ENCODE measurements around the gene SNRNP48. TPM values are rescaled to one million over a fixed set of nuclear protein-coding genes. Genes with fewer than 3 reads are reported as not detected.

SNRNP48 gene
- total RNA-seq, 1 donor from 2014 or later: 13.1 TPM

- Histone ChIP-seq H3K4me1 (ENCODE audit: insufficient read depth, low read length) (no peaks in the 10 kb centered on the region), H3K9ac (ENCODE audit: low read length) (no peak overlapping the region), H3K4me3 (ENCODE audit: insufficient read depth, low read depth, low read length) (no peak overlapping the region), H4K20me1 (ENCODE audit: insufficient read depth, low read length) (no peaks in the 10 kb centered on the region), H2AFZ (ENCODE audit: low read depth, low read length) (no peak overlapping the region), H3K79me2 (ENCODE audit: insufficient read depth, low read length) (no peaks in the 10 kb centered on the region), H3K27me3 (ENCODE audit: insufficient read depth, low read length) (no peaks in the 10 kb centered on the region), H3K36me3 (ENCODE audit: insufficient read depth, low read length) (no peaks in the 10 kb centered on the region), H3K4me2 (ENCODE audit: low read length) (no peak overlapping the region), H3K9me3 (ENCODE audit: insufficient read depth, low read depth, low read length) (no peaks in the 10 kb centered on the region), H3K27ac (ENCODE audit: low read depth, low read length) (no peak overlapping the region)
- TF ChIP-seq CTCF (IDR thresholded peaks at IDR 0.05; ENCODE audit: insufficient read depth, low read depth, low read length) (no peak), EZH2 (IDR thresholded peaks at IDR 0.05; ENCODE audit: insufficient read depth, low read length) (no peak)
- Mint-ChIP-seq H3K9me3 (ENCODE audit: unreplicated experiment) (no peaks in the 10 kb centered on the region), H3K36me3 (ENCODE audit: low read depth, unreplicated experiment) (peaks cover 2% of the 10 kb centered on the region), H3K4me1 (ENCODE audit: low read depth, unreplicated experiment) (peaks cover 6% of the 10 kb centered on the region), H3K27me3 (ENCODE audit: low read depth, unreplicated experiment) (peaks cover 5% of the 10 kb centered on the region), H3K4me3 (ENCODE audit: unreplicated experiment) (no peak overlapping the region), H3K27ac (ENCODE audit: unreplicated experiment) (no peak overlapping the region)
- FAIRE-seq (no peak), DNase-seq (ENCODE audit: low read depth) (no peak)
Observed at GRCh38 chr6:7629321-7629720, 39.3 kb downstream of the SNRNP48 start.

GRCh38 chr6:7630792-7631191 lies 40.8 kb downstream of the SNRNP48 start:
- no peak overlapping the region for H3K4me2 ChIP-seq (ENCODE audit: low read length)
- no peak for FAIRE-seq
- no peaks in the 10 kb centered on the region for H3K79me2 ChIP-seq (ENCODE audit: insufficient read depth, low read length)
- H3K9me3 Mint-ChIP-seq (ENCODE audit: unreplicated experiment): peaks cover 3% of the 10 kb centered on the region
- H3K36me3 Mint-ChIP-seq (ENCODE audit: low read depth, unreplicated experiment): peaks cover 2% of the 10 kb centered on the region
- no peaks in the 10 kb centered on the region for H3K4me1 ChIP-seq (ENCODE audit: insufficient read depth, low read length)
- H3K36me3 ChIP-seq (ENCODE audit: insufficient read depth, low read length): no peaks in the 10 kb centered on the region
- H3K4me3 ChIP-seq (ENCODE audit: insufficient read depth, low read depth, low read length): no peak overlapping the region
- no peak overlapping the region for H3K4me3 Mint-ChIP-seq (ENCODE audit: unreplicated experiment)
- no peak for DNase-seq (ENCODE audit: low read depth)
- no peak overlapping the region for H3K27ac ChIP-seq (ENCODE audit: low read depth, low read length)
- H3K27me3 ChIP-seq (ENCODE audit: insufficient read depth, low read length): no peaks in the 10 kb centered on the region
- no peak overlapping the region for H3K27ac Mint-ChIP-seq (ENCODE audit: unreplicated experiment)
- no peak overlapping the region for H3K9ac ChIP-seq (ENCODE audit: low read length)
- H3K9me3 ChIP-seq (ENCODE audit: insufficient read depth, low read depth, low read length): no peaks in the 10 kb centered on the region
- TF ChIP-seq CTCF (IDR thresholded peaks at IDR 0.05; ENCODE audit: insufficient read depth, low read depth, low read length) (no peak), EZH2 (IDR thresholded peaks at IDR 0.05; ENCODE audit: insufficient read depth, low read length) (no peak)
- H2AFZ ChIP-seq (ENCODE audit: low read depth, low read length): no peak overlapping the region
- H4K20me1 ChIP-seq (ENCODE audit: insufficient read depth, low read length): no peaks in the 10 kb centered on the region
- H3K4me1 Mint-ChIP-seq (ENCODE audit: low read depth, unreplicated experiment): peaks cover 3% of the 10 kb centered on the region
- H3K27me3 Mint-ChIP-seq (ENCODE audit: low read depth, unreplicated experiment): peaks cover 5% of the 10 kb centered on the region

GRCh38 chr6:7631466-7631865 lies 41.5 kb downstream of the SNRNP48 start:
- no peak overlapping the region for H3K4me3 ChIP-seq (ENCODE audit: insufficient read depth, low read depth, low read length)
- TF ChIP-seq CTCF (IDR thresholded peaks at IDR 0.05; ENCODE audit: insufficient read depth, low read depth, low read length): no peak
- no peak for TF ChIP-seq EZH2 (IDR thresholded peaks at IDR 0.05; ENCODE audit: insufficient read depth, low read length)
- Mint-ChIP-seq H3K4me3 (ENCODE audit: unreplicated experiment) (no peak overlapping the region), H3K4me1 (ENCODE audit: low read depth, unreplicated experiment) (peaks cover 3% of the 10 kb centered on the region), H3K9me3 (ENCODE audit: unreplicated experiment) (peaks cover 7% of the 10 kb centered on the region), H3K36me3 (ENCODE audit: low read depth, unreplicated experiment) (peaks cover 4% of the 10 kb centered on the region), H3K27me3 (ENCODE audit: low read depth, unreplicated experiment) (peaks cover 5% of the 10 kb centered on the region), H3K27ac (ENCODE audit: unreplicated experiment) (no peak overlapping the region)
- no peak for DNase-seq (ENCODE audit: low read depth)
- H3K4me2 ChIP-seq (ENCODE audit: low read length): no peak overlapping the region
- no peaks in the 10 kb centered on the region for H3K79me2 ChIP-seq (ENCODE audit: insufficient read depth, low read length)
- H3K4me1 ChIP-seq (ENCODE audit: insufficient read depth, low read length): no peaks in the 10 kb centered on the region
- H3K27me3 ChIP-seq (ENCODE audit: insufficient read depth, low read length): no peaks in the 10 kb centered on the region
- H3K9me3 ChIP-seq (ENCODE audit: insufficient read depth, low read depth, low read length): no peaks in the 10 kb centered on the region
- H2AFZ ChIP-seq (ENCODE audit: low read depth, low read length): no peak overlapping the region
- H3K27ac ChIP-seq (ENCODE audit: low read depth, low read length): no peak overlapping the region
- H3K9ac ChIP-seq (ENCODE audit: low read length): no peak overlapping the region
- H3K36me3 ChIP-seq (ENCODE audit: insufficient read depth, low read length): no peaks in the 10 kb centered on the region
- no peak for FAIRE-seq
- no peaks in the 10 kb centered on the region for H4K20me1 ChIP-seq (ENCODE audit: insufficient read depth, low read length)
